ENCODE data around the gene BARX1.
"Not testable (repeated sequence)": the region's sequence is repeated elsewhere in the genome, so short reads cannot be mapped to it uniquely, and the experiment has no call there.

The BARX1 gene

DNA sequence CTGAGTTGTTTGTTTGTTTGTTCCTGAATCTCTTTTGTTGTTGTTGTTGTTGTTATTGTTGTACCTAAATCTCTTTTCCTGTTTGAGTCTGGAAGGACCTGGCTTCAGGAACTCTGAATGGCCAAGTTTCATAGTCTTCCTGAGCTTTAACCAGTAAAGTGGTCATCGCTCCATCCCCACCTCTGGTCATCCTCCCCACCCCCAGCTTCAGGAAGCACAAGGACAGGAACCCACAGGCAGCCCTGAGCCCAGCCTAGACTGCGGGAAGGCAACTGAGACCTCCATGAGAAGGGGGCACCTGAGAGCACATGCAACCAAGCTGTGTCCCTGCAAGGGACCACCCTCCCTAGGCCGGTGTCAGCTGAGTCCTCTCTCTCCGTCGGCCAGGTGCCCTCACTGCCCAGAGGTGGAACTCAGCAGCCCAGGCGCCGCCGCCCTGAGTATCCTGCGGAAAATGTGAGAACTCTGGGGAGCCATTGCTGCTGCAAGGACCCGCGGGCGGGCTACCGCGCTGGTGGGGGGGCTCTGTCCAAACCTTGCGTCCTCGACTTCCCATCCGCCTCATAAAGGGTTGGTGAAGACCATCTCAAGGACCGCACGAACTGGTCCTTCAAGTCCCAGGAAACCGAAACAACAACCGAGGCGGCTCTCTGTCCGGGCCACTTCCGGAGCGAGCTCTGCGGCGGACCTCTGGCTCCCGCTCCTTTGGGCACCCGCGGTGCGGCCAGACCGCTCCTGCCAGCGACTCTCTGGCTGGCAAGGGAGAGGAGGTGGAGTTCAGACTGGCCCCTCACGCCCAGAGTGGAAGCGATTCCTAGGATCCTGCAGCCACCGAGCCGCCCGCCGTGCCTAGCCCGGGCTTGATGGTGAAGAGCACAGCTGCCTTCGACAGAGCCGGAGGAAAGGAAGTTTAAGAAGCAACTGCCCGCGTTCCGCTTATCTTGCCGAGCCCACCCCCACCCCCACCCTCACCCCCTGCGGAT, 4.2 kb downstream of the BARX1 start:
- DNase-seq: no peak

GRCh38 chr9:93949694-93950449, 5.3 kb downstream of the BARX1 start:
- DNase-seq: no peak

GRCh38 chr9:93949073-93949693, 6.0 kb downstream of the BARX1 start:
- no peak for DNase-seq

DNA sequence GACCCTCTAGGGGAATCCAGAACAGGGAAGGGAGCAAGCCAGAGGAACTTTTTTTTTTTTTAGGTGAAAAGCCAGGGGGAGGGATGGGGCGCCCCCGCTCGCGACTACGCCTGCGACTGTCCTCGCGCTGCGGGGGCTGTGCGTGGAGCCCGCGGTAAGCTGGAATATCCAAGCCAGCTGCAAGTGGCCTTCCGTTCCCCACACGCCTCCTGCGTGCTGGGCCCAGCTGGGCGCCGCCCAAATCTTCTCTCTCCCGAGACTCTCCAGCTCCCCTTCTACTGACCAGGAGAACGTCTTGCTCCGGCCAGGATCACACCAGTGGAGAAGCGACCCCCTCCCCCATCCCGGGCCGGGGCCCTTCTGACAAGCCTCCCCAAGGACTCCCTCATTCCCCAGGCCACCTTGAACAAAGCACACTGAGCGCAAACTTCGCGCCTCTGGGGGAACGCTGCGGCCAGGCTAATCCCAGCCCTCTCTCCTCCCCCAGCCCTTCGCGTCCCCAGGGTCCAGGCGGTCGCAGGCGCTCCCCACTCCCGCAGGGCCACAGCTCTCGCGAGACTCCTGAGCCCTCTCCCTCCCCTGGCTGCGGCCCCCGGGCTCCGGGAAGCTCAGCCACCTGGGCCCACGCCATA, 6.6 kb downstream of the BARX1 start:
- DNase-seq: no peak

DNA sequence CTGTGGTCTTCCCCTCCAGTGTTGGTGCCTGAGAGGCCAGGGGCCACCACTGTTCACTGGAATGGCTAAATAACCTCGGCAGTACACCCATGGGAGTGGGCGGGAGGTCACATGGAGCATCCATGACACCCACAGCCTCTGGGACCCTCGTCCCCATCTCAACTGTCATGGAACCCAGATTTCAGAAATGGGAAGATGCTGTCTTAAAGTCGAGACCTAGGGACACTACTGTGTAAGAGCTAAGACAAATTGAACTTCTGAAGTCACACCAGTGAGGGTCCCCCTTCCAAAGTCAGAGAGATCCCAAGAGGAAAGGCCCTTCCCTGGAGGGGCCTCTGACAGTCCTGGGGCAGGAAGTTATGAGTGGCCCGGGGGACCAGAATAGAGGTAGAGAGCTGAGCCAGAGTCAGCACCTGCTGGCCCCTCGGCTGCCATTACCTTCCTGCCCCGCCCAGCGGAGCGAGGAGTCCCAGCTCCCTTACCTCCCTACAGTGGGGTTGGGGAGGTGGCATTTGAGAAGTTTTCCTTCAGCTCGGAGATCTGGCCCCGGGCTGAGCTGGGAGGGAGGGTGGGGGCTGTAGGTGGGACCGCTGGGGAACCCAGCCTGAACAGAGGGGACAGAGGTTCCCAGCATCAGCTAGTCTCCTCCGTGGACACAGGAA, 7.6 kb downstream of the BARX1 start:
- DNase-seq: no peak

DNA sequence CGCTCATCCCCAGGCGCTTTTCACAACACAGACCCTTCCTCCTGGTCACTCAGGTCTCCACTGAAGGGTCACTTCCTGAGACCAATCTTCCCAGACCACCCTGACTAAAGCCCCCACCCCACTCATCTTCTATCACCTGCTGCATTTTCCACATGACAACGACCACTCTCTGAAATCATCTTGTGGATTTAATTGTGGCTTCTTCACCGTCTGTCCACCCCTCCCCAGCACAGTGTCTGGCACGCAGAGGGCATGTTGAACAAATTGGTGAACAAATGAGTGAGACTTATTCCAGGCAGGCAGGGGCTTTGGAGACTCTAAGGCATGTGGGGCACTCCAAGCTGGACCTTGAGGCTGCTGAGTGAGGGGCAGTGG, 8.8 kb downstream of the BARX1 start:
- DNase-seq: no peak

DNA sequence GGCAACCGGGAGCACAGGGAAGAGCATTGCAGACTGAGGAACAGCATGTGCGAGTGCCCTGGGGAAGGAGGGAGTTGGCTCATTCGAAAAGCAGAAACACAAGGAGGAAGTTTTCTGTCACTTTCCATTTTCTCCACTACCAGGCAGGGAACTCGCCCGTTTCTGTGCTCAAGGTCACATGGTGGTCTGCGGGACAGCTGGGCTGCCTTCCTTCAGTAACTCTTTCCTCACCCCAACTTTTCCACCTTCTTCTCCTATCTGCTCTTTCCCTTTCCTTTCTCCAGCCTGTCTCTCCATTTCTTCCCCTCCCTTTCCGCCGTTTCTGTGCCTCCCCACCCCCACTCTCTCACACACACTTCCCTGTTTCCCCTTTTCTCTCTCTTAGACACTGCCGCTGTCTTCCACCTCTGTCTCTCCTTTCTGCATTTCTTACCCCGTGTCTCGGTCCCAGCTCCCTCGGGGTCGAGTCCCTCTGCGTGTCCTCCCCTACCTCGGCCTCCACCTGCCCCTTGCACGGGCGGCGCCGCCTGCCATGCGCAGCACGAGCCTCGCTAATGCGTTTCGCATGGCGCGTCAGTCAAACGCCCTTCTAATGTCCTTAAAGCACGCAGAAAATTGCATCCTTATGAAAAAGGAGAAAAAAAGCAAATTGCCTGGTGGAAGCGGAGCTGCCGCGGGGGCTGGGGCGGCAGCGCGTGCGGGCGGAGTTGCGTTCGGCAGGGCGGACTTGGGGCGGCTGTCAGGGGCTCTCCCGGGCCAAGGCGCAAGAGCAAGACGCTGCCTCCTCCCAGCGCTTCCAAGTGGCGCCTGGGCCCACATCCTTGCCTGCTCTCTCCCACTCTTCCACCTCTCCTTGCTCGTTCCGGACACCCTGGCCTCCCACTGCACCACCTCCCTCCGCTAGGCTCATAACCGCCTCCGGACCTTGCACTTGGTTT, 9.5 kb downstream of the BARX1 start:
- DNase-seq: no peak

GRCh38 chr9:93944011-93944410, 11.1 kb downstream of the BARX1 start:
- no peak for DNase-seq

DNA sequence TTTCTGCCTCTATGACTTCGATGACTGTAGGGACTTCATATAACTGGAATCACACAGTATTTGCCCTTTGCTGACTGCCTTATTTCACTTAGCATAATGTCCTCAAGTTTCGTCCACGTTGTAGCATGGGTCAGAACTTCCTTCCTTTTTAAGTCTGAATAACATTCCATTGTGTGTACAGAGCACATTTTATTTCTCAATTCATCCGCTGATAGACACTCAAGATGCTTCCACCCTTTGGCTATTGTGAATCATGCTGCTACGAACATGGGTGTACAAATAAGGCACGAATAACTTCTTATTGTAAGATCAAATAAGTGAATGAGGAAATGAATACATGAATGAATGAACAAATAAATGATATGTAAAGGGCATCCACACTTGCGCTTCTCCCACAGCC, 13.0 kb downstream of the BARX1 start:
- no peak for DNase-seq

DNA sequence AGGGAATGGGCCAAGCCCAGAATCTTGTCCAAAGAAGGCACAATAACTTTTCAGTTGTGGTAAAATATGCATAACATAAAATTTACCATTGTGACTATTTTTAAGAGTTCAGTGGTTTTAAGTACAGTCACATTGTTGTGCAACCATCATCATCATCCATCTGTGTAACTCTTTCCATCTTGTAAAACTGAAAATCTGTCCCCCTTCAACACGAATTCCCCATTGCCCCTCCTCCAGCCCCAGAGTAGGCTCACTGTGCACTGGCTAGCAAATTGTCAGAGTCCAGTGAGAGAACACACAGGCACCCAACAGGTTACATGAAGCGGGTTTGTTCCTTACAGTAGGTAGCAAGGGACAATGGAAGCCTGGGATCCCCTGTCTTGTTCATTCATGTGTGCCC, 13.7 kb downstream of the BARX1 start:
- no peak for DNase-seq

DNA sequence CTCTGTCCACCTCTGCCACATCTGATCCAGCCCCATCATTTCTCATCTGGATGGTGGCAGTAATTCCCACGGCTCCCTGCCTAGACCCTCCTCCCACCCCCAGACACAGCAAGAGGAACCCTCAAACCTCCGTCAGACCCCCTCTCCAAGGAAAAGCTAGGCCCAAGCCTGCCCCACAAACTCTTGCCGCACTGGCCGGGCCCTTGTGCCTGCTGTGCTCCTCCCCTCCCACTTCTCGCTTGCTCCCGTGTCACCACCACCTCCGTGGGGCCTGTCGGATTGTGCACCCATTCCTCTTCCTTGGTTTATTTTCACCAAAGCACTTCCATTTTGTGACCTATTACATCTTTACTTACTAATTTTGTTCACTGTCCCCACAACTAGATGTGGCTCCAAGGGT, 14.2 kb downstream of the BARX1 start:
- DNase-seq: no peak

- not testable (repeated sequence) for DNase-seq
Observed at GRCh38 chr9:93939589-93939988, 15.6 kb downstream of the BARX1 start.

DNA sequence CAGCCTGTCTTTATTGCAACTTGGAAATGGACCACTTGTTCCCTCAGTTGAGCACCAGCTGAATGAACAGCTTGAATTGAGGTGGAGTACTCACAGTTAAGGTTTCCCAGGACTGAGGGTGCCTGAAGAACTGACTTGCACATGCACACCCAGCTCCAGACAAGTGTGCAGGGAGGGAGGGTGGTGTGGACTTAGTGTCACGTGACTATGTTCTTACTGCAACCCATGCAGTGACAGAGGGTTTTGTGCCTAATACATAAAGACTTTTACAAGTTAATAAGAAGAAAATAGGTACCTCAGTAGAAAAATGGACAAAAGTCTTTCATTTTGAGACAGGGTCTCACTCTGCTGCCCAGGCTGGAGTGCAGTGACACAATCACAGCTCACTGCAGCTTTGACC, 18.0 kb downstream of the BARX1 start:
- DNase-seq: no peak

DNA sequence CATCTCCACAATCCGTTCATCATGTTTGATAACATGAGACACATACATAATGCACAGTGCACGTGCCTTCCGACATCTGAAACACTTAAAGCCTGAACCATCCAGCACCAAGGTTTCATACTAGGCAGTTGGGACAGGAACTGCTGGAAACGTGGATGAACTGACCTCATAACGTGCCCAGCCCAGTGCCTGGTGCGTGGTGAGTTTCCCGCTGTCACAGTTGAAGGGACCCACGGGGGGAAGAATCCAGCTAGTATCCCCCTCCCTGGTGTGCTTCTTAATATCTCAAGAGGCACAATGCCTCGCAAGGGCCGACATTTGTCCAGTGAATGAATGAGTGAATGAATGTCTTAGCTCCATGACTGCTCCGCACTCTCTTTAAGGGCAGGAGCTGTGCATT, 23.2 kb downstream of the BARX1 start:
- DNase-seq: no peak

- DNase-seq: no peak
Observed at GRCh38 chr9:93930070-93930469, 25.1 kb downstream of the BARX1 start.

DNA sequence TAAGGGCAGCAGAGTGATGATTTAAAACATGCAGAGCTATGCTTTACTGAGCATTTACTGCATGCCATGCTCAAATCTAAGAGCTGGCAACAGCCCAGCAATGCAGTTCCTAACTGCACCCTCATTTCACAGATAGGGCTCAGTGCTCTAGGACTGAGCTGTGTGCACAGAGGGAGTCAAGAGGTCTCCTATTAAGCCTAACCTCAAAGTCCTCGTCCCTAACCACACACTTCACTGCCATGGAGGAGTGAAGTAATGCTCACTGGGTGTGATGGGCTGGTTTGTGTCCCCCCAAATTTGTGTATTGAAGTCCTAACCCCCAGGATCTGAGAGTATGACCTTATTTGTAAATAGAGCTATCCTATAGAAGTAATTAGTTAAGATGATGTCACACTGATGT, 25.9 kb downstream of the BARX1 start:
- no peak for DNase-seq

DNA sequence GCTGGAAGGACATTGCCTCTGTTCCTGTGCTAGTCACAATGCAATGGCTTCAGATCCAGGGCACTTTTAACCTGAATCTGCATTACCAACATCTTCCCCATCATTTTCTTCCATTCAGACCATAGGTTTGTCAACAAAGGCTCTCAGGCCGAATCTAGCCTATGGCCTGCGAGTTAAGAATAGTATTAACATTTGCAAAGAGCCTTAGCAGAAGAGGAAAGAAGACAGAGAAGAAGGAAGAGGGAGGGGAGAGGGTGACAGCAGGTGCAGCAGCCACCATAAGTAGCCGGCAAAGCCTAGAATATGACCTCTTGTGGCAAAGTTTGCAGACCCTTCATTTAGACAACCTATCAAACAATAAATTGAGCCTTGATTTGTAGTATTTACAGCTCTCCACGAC, 32.6 kb downstream of the BARX1 start:
- no peak for DNase-seq

GRCh38 chr9:93920131-93920800, 34.9 kb downstream of the BARX1 start:
- DNase-seq: no peak

GRCh38 chr9:93918061-93918460, 37.1 kb downstream of the BARX1 start:
- DNase-seq: no peak

- no peak for DNase-seq
Observed at GRCh38 chr9:93917121-93917853, 37.9 kb downstream of the BARX1 start.

All from CD4-positive, alpha-beta T cell treated with Interleukin-15 for 1 hour (primary cell).